SK-N-SH (cell line): ENCODE data around the gene LYSMD3. TPM values are rescaled to one million over a fixed set of nuclear protein-coding genes. Genes with fewer than 3 reads are reported as not detected.

Experiments
- CTCF ChIA-PET: fragments of 300-600, 350-600 bp; formaldehyde crosslinking; extraction: SDS; loops from one replicate; lab custom pipeline; 2021; lab: Yijun Ruan, JAX
- POLR2A ChIA-PET: fragments of 350-600 bp; sonication (Branson Sonifier 250); formaldehyde crosslinking; extraction: SDS; loops from one replicate; lab custom pipeline; 2020; ENCODE audit warnings: antibody characterized with exemption, inconsistent platforms; lab: Yijun Ruan, JAX
- DNase-seq: peaks from one replicate; pipeline ENCODE4 v3.0.0; 2012
- H2AFZ ChIP-seq: fragments of 200-600 bp; sonication (generic); 2 replicates; pipeline ENCODE4 v1.8.1; 2016; ENCODE audit warnings: antibody characterized with exemption, mild to moderate bottlenecking, low read depth
- H3F3A ChIP-seq: fragments of 200-600 bp; sonication (generic); replicated peaks from 2 replicates; pipeline ENCODE3; 2016; ENCODE audit warnings: antibody characterized with exemption, mild to moderate bottlenecking; ENCODE audit not compliant: insufficient read depth
- H3K27ac ChIP-seq, 2 experiments: fragments of 200-500 bp in 1 of 2; fragments of 200-600 bp in 1 of 2; sonication (Bioruptor generic) in 1 of 2; sonication (generic), shearing (Covaris generic) in 1 of 2; 2 replicates each; pipeline versions ENCODE4 v1.5.1 to v1.6.1; 2014 to 2016; ENCODE audit warnings: low read depth in 2 of 2, inconsistent platforms in 1 of 2, low read length in 1 of 2, mild to moderate bottlenecking in 1 of 2, mixed read lengths in 1 of 2
- H3K27me3 ChIP-seq: fragments of 200-600 bp; sonication (generic), shearing (Covaris generic); 2 replicates; pipeline ENCODE4 v1.6.1; 2016; ENCODE audit warnings: mixed run types; ENCODE audit not compliant: insufficient read depth
- H3K36me3 ChIP-seq, 2 experiments: fragments of 200-500 bp in 1 of 2; fragments of 200-600 bp in 1 of 2; sonication (Bioruptor generic) in 1 of 2; sonication (generic) in 1 of 2; replicated peaks in 1 of 2; 2 replicates each; pipeline versions ENCODE3 to v1.5.1; 2014 to 2016; ENCODE audit warnings: low read length in 1 of 2, mild to moderate bottlenecking in 1 of 2; ENCODE audit not compliant: insufficient read depth in 2 of 2, control insufficient read depth in 1 of 2
- H3K4me1 ChIP-seq, 2 experiments: fragments of 200-500 bp in 1 of 2; fragments of 200-600 bp in 1 of 2; sonication (Bioruptor generic) in 1 of 2; sonication (generic), shearing (Covaris generic) in 1 of 2; 2 replicates each; pipeline versions ENCODE4 v1.5.1 to v1.6.1; 2014 to 2016; ENCODE audit warnings: low read depth in 1 of 2, low read length in 1 of 2, mixed run types in 1 of 2; ENCODE audit not compliant: insufficient read depth in 2 of 2, control insufficient read depth in 1 of 2
- H3K4me2 ChIP-seq: fragments of 200-600 bp; sonication (generic), shearing (Covaris generic); 2 replicates; pipeline ENCODE4 v1.6.1; 2017; ENCODE audit warnings: mixed run types
- H3K4me3 ChIP-seq, 2 experiments: fragments of 200-500 bp in 1 of 2; fragments of 200-600 bp in 1 of 2; sonication (Bioruptor generic) in 1 of 2; sonication (generic), shearing (Covaris generic) in 1 of 2; 2 replicates each; pipeline versions ENCODE4 v1.5.1 to v1.8.1; 2014 to 2016; ENCODE audit warnings: low read depth in 2 of 2, inconsistent platforms in 1 of 2, low read length in 1 of 2, mild to moderate bottlenecking in 1 of 2, mixed read lengths in 1 of 2, moderate library complexity in 1 of 2
- H3K79me2 ChIP-seq: fragments of 200-600 bp; sonication (generic); 2 replicates; pipeline ENCODE4 v1.8.1; 2017; ENCODE audit warnings: mild to moderate bottlenecking; ENCODE audit not compliant: insufficient read depth
- H3K9ac ChIP-seq: fragments of 200-600 bp; sonication (generic); 2 replicates; pipeline ENCODE4 v1.6.1; 2017; ENCODE audit warnings: mixed run types
- H3K9me2 ChIP-seq: fragments of 200-600 bp; sonication (generic); 2 replicates; pipeline ENCODE4 v1.6.1; 2017; ENCODE audit warnings: mixed run types
- H3K9me3 ChIP-seq: fragments of 200-600 bp; sonication (generic); 2 replicates; pipeline ENCODE4 v1.6.1; 2017; ENCODE audit warnings: mixed run types, mild to moderate bottlenecking, moderate library complexity
- H4K20me1 ChIP-seq: fragments of 200-600 bp; sonication (generic); 2 replicates; pipeline ENCODE4 v1.6.1; 2017; ENCODE audit warnings: mild to moderate bottlenecking, mixed run types; ENCODE audit not compliant: insufficient read depth
- EP300 ChIP-seq, 2 experiments: IDR thresholded peaks; 2 replicates each; pipeline versions ENCODE4 v1.4.0 to v1.6.1; 2012; ENCODE audit warnings: borderline replicate concordance in 1 of 2, low read depth in 1 of 2, low read length in 1 of 2
- EZH2phosphoT487 ChIP-seq: fragments of 200-600 bp; sonication (generic); IDR thresholded peaks from 2 replicates; pipeline ENCODE4 v1.6.1; 2017; ENCODE audit warnings: low read depth, mixed run types, mild to moderate bottlenecking, antibody characterized with exemption, moderate library complexity, borderline replicate concordance
- GABPA ChIP-seq: IDR thresholded peaks from 2 replicates; pipeline ENCODE4 v1.4.0; 2012; ENCODE audit warnings: low read depth, mild to moderate bottlenecking
- IRF3 ChIP-seq: fragments of 150-350 bp; IDR thresholded peaks from 2 replicates; pipeline ENCODE4 v1.6.1; 2016; ENCODE audit warnings: mild to moderate bottlenecking, low read depth, low read length
- NFIC ChIP-seq: IDR thresholded peaks from 2 replicates; pipeline ENCODE4 v1.4.0; 2012; ENCODE audit warnings: borderline replicate concordance
- NRF1 ChIP-seq: IDR thresholded peaks from 2 replicates; pipeline ENCODE4 v1.6.1; 2012; ENCODE audit warnings: low read depth, mild to moderate bottlenecking, low read length
- TEAD4 ChIP-seq: IDR thresholded peaks from 2 replicates; pipeline ENCODE4 v1.4.0; 2012; ENCODE audit warnings: mild to moderate bottlenecking, borderline replicate concordance; ENCODE audit not compliant: insufficient read depth
- WGBS: methylation state at CpG from one replicate; pipeline ENCODE4 v1.1.6; 2017; ENCODE audit warnings: low lambda C conversion rate; 5-methylcytosine and 5-hydroxymethylcytosine counted together
- polyA plus RNA-seq, 3 experiments: library from polyadenylated mRNA; depleted of rRNA; stranded (reverse); fragments of >200 nt; gene quantifications; 2 replicates each; pipeline ENCODE4 v1.2.3, GENCODE V29; 2012

Gene LYSMD3
- polyA plus RNA-seq, 1 of the 3 experiments (the other 2 are of a cell fraction), result 6.7 TPM

DNA sequence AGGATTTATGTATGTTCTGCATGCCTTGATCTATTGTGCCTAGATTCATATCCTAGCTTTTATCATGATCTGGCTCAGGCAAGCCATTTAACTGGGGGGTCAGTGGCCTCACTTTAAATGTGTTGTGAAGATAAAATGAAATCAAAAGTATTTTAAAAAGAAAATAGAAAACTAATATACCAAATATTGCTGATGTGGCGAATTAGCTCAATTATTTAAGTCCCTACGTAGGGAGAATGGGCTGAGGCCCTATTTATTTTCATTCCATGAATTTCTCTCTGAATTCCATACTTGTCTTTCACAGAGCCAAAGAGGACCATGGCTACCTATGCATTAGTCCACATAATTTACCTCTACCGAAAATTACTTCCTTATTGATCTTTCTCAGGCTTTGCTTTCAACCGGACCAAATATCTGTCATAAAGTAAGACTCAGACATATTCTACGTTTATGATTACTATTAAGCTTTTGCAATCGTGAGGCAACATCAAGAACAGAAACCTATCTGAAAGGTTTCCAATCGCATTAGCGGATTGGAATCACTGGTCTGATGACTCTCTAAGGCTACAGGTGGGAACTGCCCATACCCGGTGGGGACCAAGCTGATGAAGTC lies 56.5 kb downstream of the LYSMD3 start:
- Histone ChIP-seq H4K20me1 (no peaks in the 10 kb centered on the region), H3K4me3 (peak overlapping the region; percentile 89 to 93), H3K9me3 (no peaks in the 10 kb centered on the region), H3K27me3 (no peaks in the 10 kb centered on the region), H3K9me2 (no peaks in the 10 kb centered on the region), H2AFZ (peak overlapping the region; percentile 92), H3K79me2 (peaks cover 28% of the 10 kb centered on the region), H3K4me1 (peaks cover 10 to 16% of the 10 kb centered on the region in 2 experiments; a peak in 3 of 4 replicates), H3K36me3 (peaks cover 0 to 5% of the 10 kb centered on the region in 2 experiments), H3K4me2 (peak overlapping the region; percentile 98), H3K27ac (peak overlapping the region in 1 of 2 experiments; percentile 94; a peak in 3 of 4 replicates), H3F3A (no peaks in the 10 kb centered on the region), H3K9ac (peak overlapping the region; percentile 76)
- WGBS, result 37% methylated on average over 9 of the region's 9 CpGs
- ChIA-PET CTCF (interaction anchor here (0.7 to 2.7 kb wide), 4 partner anchors 11 to 131 kb away, joined by 3 to 12 read pairs (median 6); no protein-coding TSS in a partner anchor), POLR2A (interaction anchor here (1.0 kb wide), 1 partner anchor 62 kb away, joined by 3 read pairs; no protein-coding TSS in a partner anchor)
- no peak for DNase-seq
- TF ChIP-seq EZH2phosphoT487 (no peak), EP300 (IDR thresholded peaks at IDR 0.05; ENCODE audit: borderline replicate concordance in 1 of 2, low read depth in 1 of 2, low read length in 1 of 2) (no peak), GABPA (no peak), NRF1 (no peak), NFIC (no peak), TEAD4 (no peak), IRF3 (no peak)

Other genes with a start within 250 kb of the LYSMD3 start
- gene CETN3, start 119.8 kb downstream of the LYSMD3 start, polyA plus RNA-seq (2012; rRNA removed), result 3.6 and 4.6 TPM in 2 replicates
- gene MBLAC2, start 54.8 kb downstream of the LYSMD3 start, polyA plus RNA-seq (2012; rRNA removed), result 2.0 and 3.2 TPM in 2 replicates
- gene POLR3G, start 54.7 kb downstream of the LYSMD3 start, polyA plus RNA-seq (2012; rRNA removed), result 16.4 and 17.1 TPM in 2 replicates
- 0.23 and 0.49 TPM in 2 replicates for gene ADGRV1, start 29.2 kb upstream of the LYSMD3 start, polyA plus RNA-seq (2012; rRNA removed)